ENCODE measurements around the gene CDK5RAP2.

- TF ChIP-seq CTCF (IDR thresholded peaks at IDR 0.05) (no peak), POLR2A (IDR thresholded peaks at IDR 0.05) (no peak)
Observed at GRCh38 chr9:120386390-120387131, 193.4 kb downstream of the CDK5RAP2 start.

All from sigmoid colon (tissue), 3 donors.